Stimulated activated naive CD4-positive, alpha-beta T cell (primary cell): Measurements from ENCODE around the gene PTS.

Experiments used
- DNase-seq, 6 experiments: peaks; one replicate each; lab custom pipeline; 2025; lab: John Stamatoyannopoulos, UW

Gene PTS

GRCh38 chr11:112221274-112221835, 4.9 kb upstream of the PTS start:
- no peak for DNase-seq

- no peak for DNase-seq
Observed at GRCh38 chr11:112222303-112222702, 3.9 kb upstream of the PTS start.

GRCh38 chr11:112223121-112223520, 3.1 kb upstream of the PTS start:
- DNase-seq = no peak

GRCh38 chr11:112223754-112224532, 2.3 kb upstream of the PTS start:
- no peak for DNase-seq

GRCh38 chr11:112225753-112226061, 521 bp upstream of the PTS start:
- DNase-seq = no peak

- DNase-seq = no peak
Observed at GRCh38 chr11:112226831-112227401, 688 bp downstream of the PTS start.

- no peak for DNase-seq
Observed at GRCh38 chr11:112227471-112227870, 1.2 kb downstream of the PTS start.

GRCh38 chr11:112228706-112229105, 2.5 kb downstream of the PTS start:
- DNase-seq = no peak

- no peak for DNase-seq
Observed at GRCh38 chr11:112229159-112229558, 2.9 kb downstream of the PTS start.

- no peak for DNase-seq
Observed at GRCh38 chr11:112229746-112230433, 3.7 kb downstream of the PTS start.

GRCh38 chr11:112231952-112232351, 5.7 kb downstream of the PTS start:
- DNase-seq = no peak

GRCh38 chr11:112235750-112236390, 9.6 kb downstream of the PTS start:
- DNase-seq = no peak

GRCh38 chr11:112237451-112237850, 11.2 kb downstream of the PTS start:
- DNase-seq = no peak

- no peak for DNase-seq
Observed at GRCh38 chr11:112238041-112238440, 11.8 kb downstream of the PTS start.

GRCh38 chr11:112241486-112241885, 15.3 kb downstream of the PTS start:
- no peak for DNase-seq

GRCh38 chr11:112247201-112247600, 21.0 kb downstream of the PTS start:
- DNase-seq = no peak

- no peak for DNase-seq
Observed at GRCh38 chr11:112248201-112248600, 22.0 kb downstream of the PTS start.

- no peak for DNase-seq
Observed at GRCh38 chr11:112249871-112250610, 23.8 kb downstream of the PTS start.

- no peak for DNase-seq
Observed at GRCh38 chr11:112253605-112254242, 27.5 kb downstream of the PTS start.

- no peak for DNase-seq
Observed at GRCh38 chr11:112255067-112255720, 29.0 kb downstream of the PTS start.

- no peak for DNase-seq
Observed at GRCh38 chr11:112260490-112260889, 34.3 kb downstream of the PTS start, which contains the start of gene PLET1. Gene PLET1 (minus strand): TSS chr11:112260860. CDS start chr11:112260589, 271 bp downstream.
